H9 (cell line): Measurements from ENCODE around the gene HSD17B7. TPM values are rescaled to one million over a fixed set of nuclear protein-coding genes. Genes with fewer than 3 reads are reported as not detected.
"Not testable (repeated sequence)": the region's sequence is repeated elsewhere in the genome, so short reads cannot be mapped to it uniquely, and the experiment has no call there.

Source experiments
- DNase-seq: peaks from one replicate; pipeline ENCODE4 v3.0.0-alpha.2; 2017
- H2AFZ ChIP-seq: one replicate; pipeline ENCODE4 v1.6.1; 2013; ENCODE audit warnings: mild to moderate bottlenecking, low read length, control low read depth, moderate library complexity
- H2AK5ac ChIP-seq: 2 replicates; pipeline ENCODE4 v1.6.1; 2013; ENCODE audit warnings: low read length, control low read depth, mixed read lengths; ENCODE audit not compliant: insufficient read length
- H2BK120ac ChIP-seq: one replicate; pipeline ENCODE4 v1.6.1; 2013; ENCODE audit warnings: low read depth, mild to moderate bottlenecking, low read length, control low read depth, inconsistent platforms; ENCODE audit not compliant: poor library complexity, severe bottlenecking
- H2BK12ac ChIP-seq: 2 replicates; pipeline ENCODE4 v1.6.1; 2013; ENCODE audit warnings: low read length, control low read depth, mixed read lengths, low read depth; ENCODE audit not compliant: insufficient read length
- H2BK15ac ChIP-seq: 2 replicates; pipeline ENCODE4 v1.6.1; 2013; ENCODE audit warnings: low read depth, low read length, control low read depth
- H2BK20ac ChIP-seq: one replicate; pipeline ENCODE4 v1.6.1; 2013; ENCODE audit warnings: low read depth, mild to moderate bottlenecking, low read length, control low read depth, inconsistent platforms; ENCODE audit not compliant: poor library complexity, severe bottlenecking
- H2BK5ac ChIP-seq: 2 replicates; pipeline ENCODE4 v1.6.1; 2013; ENCODE audit warnings: low read length, control low read depth, mixed read lengths; ENCODE audit not compliant: insufficient read length
- H3K14ac ChIP-seq: 2 replicates; pipeline ENCODE4 v1.6.1; 2013; ENCODE audit warnings: low read length, control low read depth; ENCODE audit not compliant: insufficient read depth
- H3K18ac ChIP-seq: 2 replicates; pipeline ENCODE4 v1.6.1; 2013; ENCODE audit warnings: low read depth, mild to moderate bottlenecking, mixed read lengths, low read length, control low read depth; ENCODE audit not compliant: insufficient read length
- H3K23ac ChIP-seq: 2 replicates; pipeline ENCODE4 v1.6.1; 2013; ENCODE audit warnings: low read length, control low read depth, mixed read lengths, low read depth; ENCODE audit not compliant: insufficient read length
- H3K23me2 ChIP-seq: 2 replicates; pipeline ENCODE4 v1.6.1; 2013; ENCODE audit warnings: low read depth, mild to moderate bottlenecking, mixed read lengths, low read length, control low read depth; ENCODE audit not compliant: insufficient read length, poor library complexity, severe bottlenecking
- H3K27ac ChIP-seq: 2 replicates; pipeline ENCODE4 v1.5.1; 2013; ENCODE audit warnings: low read length, control low read depth, mixed read lengths, low read depth; ENCODE audit not compliant: insufficient read length
- H3K27me3 ChIP-seq: 2 replicates; pipeline ENCODE4 v1.6.1; 2013; ENCODE audit warnings: low read length, control low read depth, inconsistent platforms; ENCODE audit not compliant: insufficient read depth
- H3K4ac ChIP-seq: 2 replicates; pipeline ENCODE4 v1.6.1; 2013; ENCODE audit warnings: low read depth, mild to moderate bottlenecking, control low read depth, inconsistent platforms, low read length, moderate library complexity
- H3K4me1 ChIP-seq: 2 replicates; pipeline ENCODE4 v1.6.1; 2013; ENCODE audit warnings: low read length, control low read depth, inconsistent platforms; ENCODE audit not compliant: insufficient read depth
- H3K4me2 ChIP-seq: 2 replicates; pipeline ENCODE4 v1.6.1; 2013; ENCODE audit warnings: low read length, control low read depth, mixed read lengths; ENCODE audit not compliant: insufficient read length, insufficient read depth
- H3K56ac ChIP-seq: 2 replicates; pipeline ENCODE4 v1.6.1; 2013; ENCODE audit warnings: low read depth, mild to moderate bottlenecking, mixed read lengths, low read length, control low read depth; ENCODE audit not compliant: insufficient read length
- H3K79me1 ChIP-seq: 2 replicates; pipeline ENCODE4 v1.6.1; 2013; ENCODE audit warnings: low read depth, mild to moderate bottlenecking, moderate library complexity, low read length, control low read depth, inconsistent platforms; ENCODE audit not compliant: insufficient read depth, poor library complexity, severe bottlenecking
- H3K79me2 ChIP-seq: 2 replicates; pipeline ENCODE4 v1.6.1; 2013; ENCODE audit warnings: low read length, control low read depth, inconsistent platforms; ENCODE audit not compliant: insufficient read depth
- H3K9ac ChIP-seq: 2 replicates; pipeline ENCODE4 v1.6.1; 2013; ENCODE audit warnings: low read length, control low read depth, mixed read lengths; ENCODE audit not compliant: insufficient read length; ENCODE audit errors: extremely low read depth
- H3K9me3 ChIP-seq: one replicate; pipeline ENCODE4 v1.6.1; 2013; ENCODE audit warnings: low read depth, low read length, inconsistent platforms; ENCODE audit not compliant: control insufficient read depth
- H3T11ph ChIP-seq: one replicate; pipeline ENCODE4 v1.6.1; 2013; ENCODE audit warnings: mild to moderate bottlenecking, low read length, control low read depth, inconsistent platforms
- H4K20me1 ChIP-seq: one replicate; pipeline ENCODE4 v1.6.1; 2013; ENCODE audit not compliant: control insufficient read depth, insufficient read length, insufficient read depth
- H4K5ac ChIP-seq: 2 replicates; pipeline ENCODE4 v1.6.1; 2013; ENCODE audit warnings: low read depth, mild to moderate bottlenecking, mixed read lengths, low read length, control low read depth; ENCODE audit not compliant: insufficient read length
- H4K8ac ChIP-seq: replicated peaks from 2 replicates; pipeline ENCODE4 v1.6.1; 2013; ENCODE audit warnings: low read length, control low read depth, mixed read lengths, low read depth; ENCODE audit not compliant: insufficient read length
- H4K91ac ChIP-seq: 2 replicates; pipeline ENCODE4 v1.6.1; 2013; ENCODE audit warnings: low read depth, mild to moderate bottlenecking, moderate library complexity, mixed read lengths, low read length, control low read depth; ENCODE audit not compliant: insufficient read length
- H3K27ac Mint-ChIP-seq, 3 experiments: 2 replicates in 2 of 3; 3 replicates in 1 of 3; pipeline ENCODE4 v1.8.0; 2020 to 2021; ENCODE audit warnings: mixed read lengths in 3 of 3, mild to moderate bottlenecking in 1 of 3, moderate library complexity in 1 of 3
- H3K27me3 Mint-ChIP-seq: 2 replicates; pipeline ENCODE4 v1.8.0; 2021; ENCODE audit warnings: low read depth, mild to moderate bottlenecking, moderate library complexity, mixed read lengths
- H3K36me3 Mint-ChIP-seq, 3 experiments: 2 replicates in 2 of 3; 3 replicates in 1 of 3; pipeline ENCODE4 v1.8.0; 2020 to 2021; ENCODE audit warnings: low read depth in 3 of 3, mixed read lengths in 3 of 3; ENCODE audit not compliant: insufficient read depth in 1 of 3
- H3K4me1 Mint-ChIP-seq, 2 experiments: 2 replicates each; pipeline ENCODE4 v1.8.0; 2020; ENCODE audit warnings: mixed read lengths in 2 of 2
- H3K4me3 Mint-ChIP-seq, 2 experiments: 2 replicates in 1 of 2; 3 replicates in 1 of 2; pipeline ENCODE4 v1.8.0; 2020 to 2021; ENCODE audit warnings: mild to moderate bottlenecking in 2 of 2, mixed read lengths in 2 of 2, moderate library complexity in 1 of 2
- H3K9me3 Mint-ChIP-seq, 2 experiments: 2 replicates in 1 of 2; 3 replicates in 1 of 2; pipeline ENCODE4 v1.8.0; 2020; ENCODE audit warnings: mild to moderate bottlenecking in 2 of 2, mixed read lengths in 2 of 2, moderate library complexity in 1 of 2
- WGBS: extraction: QIAGEN DNeasy Blood & Tissue Kit; methylation state at CpG from one replicate; pipeline ENCODE4 v1.1.7; 2013; ENCODE audit warnings: missing lambda C conversion rate, low lambda C conversion rate, mixed read lengths; ENCODE audit not compliant: insufficient read length; ENCODE audit errors: extremely low coverage; 5-methylcytosine and 5-hydroxymethylcytosine counted together
- total RNA-seq: library from RNA; stranded (reverse); gene quantifications from 2 replicates; pipeline ENCODE4 v1.2.1, GENCODE V29; 2021
- TF ChIP-seq, protein P1 (sequence below): fragments of 200-600 bp; sonication (generic); conservative IDR thresholded peaks from 3 replicates; pipeline ENCODE4 v1.8.0; 2021; ENCODE audit warnings: antibody characterized with exemption, mild to moderate bottlenecking

The HSD17B7 gene
- total RNA-seq, 1 experiment from 2014 or later: 26.2 TPM

DNA sequence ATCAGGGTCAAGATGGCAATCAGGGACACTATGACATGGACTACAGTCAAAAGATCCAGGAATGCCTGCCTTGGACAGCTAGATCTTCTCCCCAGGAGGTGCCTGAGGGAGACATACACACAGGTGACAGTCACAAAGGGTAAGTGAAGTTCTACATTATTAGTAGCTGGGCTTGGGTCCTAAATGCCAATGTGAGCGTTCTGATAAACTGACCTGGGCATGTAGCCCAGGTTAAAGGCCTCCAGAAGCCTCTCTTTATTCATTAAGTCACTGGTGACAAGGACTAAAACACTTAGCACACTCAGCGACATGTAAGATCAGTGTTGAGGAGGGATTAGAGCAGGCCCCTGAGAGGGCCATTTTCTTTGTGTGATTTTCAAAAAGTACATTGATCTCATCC, 48.9 kb upstream of the HSD17B7 start:
- Histone ChIP-seq H3K79me1 (no peaks in the 10 kb centered on the region), H3K18ac (no peak overlapping the region), H3K4me1 (no peaks in the 10 kb centered on the region), H4K20me1 (no peaks in the 10 kb centered on the region), H2BK5ac (no peak overlapping the region), H3K14ac (no peak overlapping the region), H3K4me2 (no peak overlapping the region), H3K9ac (no peak overlapping the region), H3K27ac (no peak overlapping the region), H3T11ph (no peak overlapping the region), H2AFZ (no peak overlapping the region), H3K4ac (no peak overlapping the region), H3K56ac (no peak overlapping the region), H3K23ac (no peak overlapping the region), H2BK12ac (no peak overlapping the region), H2BK15ac (no peak overlapping the region), H2BK20ac (no peak overlapping the region), H4K8ac (no peak overlapping the region), H4K91ac (no peak overlapping the region), H3K23me2 (no peaks in the 10 kb centered on the region), H2AK5ac (no peak overlapping the region), H4K5ac (no peak overlapping the region), H3K79me2 (no peaks in the 10 kb centered on the region), H3K27me3 (no peaks in the 10 kb centered on the region; the same call in 1 of the 2 replicates), H2BK120ac (no peak overlapping the region), H3K9me3 (no peaks in the 10 kb centered on the region)
- WGBS: no CpG with 5 or more reads among the region's 2 CpGs
- H3K27me3 Mint-ChIP-seq: no peaks in the 10 kb centered on the region
- peaks cover 8 to 17% of the 10 kb centered on the region in 2 experiments for H3K9me3 Mint-ChIP-seq
- no peaks in the 10 kb centered on the region for H3K4me1 Mint-ChIP-seq
- H3K36me3 Mint-ChIP-seq: peaks cover 0 to 14% (median 9%) of the 10 kb centered on the region in 3 experiments; a peak in 4 of 7 replicates
- no peak overlapping the region for H3K4me3 Mint-ChIP-seq
- no peak for DNase-seq
- TF ChIP-seq, protein P1, sequence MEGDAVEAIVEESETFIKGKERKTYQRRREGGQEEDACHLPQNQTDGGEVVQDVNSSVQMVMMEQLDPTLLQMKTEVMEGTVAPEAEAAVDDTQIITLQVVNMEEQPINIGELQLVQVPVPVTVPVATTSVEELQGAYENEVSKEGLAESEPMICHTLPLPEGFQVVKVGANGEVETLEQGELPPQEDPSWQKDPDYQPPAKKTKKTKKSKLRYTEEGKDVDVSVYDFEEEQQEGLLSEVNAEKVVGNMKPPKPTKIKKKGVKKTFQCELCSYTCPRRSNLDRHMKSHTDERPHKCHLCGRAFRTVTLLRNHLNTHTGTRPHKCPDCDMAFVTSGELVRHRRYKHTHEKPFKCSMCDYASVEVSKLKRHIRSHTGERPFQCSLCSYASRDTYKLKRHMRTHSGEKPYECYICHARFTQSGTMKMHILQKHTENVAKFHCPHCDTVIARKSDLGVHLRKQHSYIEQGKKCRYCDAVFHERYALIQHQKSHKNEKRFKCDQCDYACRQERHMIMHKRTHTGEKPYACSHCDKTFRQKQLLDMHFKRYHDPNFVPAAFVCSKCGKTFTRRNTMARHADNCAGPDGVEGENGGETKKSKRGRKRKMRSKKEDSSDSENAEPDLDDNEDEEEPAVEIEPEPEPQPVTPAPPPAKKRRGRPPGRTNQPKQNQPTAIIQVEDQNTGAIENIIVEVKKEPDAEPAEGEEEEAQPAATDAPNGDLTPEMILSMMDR: no peak
- no peak overlapping the region for H3K27ac Mint-ChIP-seq

DNA sequence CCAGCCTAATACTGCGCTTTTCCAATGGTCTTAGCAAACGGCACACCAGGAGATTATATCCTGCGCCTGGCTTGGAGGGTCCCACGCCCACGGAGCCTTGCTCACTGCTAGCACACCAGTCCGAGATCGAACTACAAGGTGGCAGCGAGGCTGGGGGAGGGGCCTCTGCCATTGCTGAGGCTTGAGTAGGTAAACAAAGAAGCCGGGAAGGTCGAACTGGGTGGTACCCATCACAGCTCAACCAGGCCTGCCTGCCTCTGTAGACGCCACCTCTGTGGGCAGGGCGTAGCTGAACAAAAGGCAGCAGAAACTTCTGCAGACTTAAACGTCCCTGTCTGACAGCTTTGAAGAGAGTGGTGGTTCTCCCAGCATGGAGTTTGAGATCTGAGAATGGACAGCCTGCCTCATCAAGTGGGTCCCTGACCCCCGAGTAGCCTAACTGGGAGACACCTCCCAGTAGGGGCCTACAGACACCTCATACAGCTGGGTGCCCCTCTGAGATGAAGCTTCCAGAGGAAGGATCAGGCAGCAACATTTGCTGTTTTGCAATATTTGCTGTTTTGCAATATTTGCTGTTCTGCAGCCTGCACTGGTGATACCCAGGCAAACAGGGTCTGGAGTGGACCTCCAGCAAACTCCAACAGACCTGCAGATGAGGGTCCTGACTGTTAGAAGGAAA, 44.1 kb upstream of the HSD17B7 start:
- not testable (repeated sequence) for H2BK5ac ChIP-seq, H3K14ac ChIP-seq, H3K23ac ChIP-seq, H4K20me1 ChIP-seq, H4K91ac ChIP-seq, H3K18ac ChIP-seq, H4K8ac ChIP-seq, H3K4me1 ChIP-seq, H4K5ac ChIP-seq, H3K27ac Mint-ChIP-seq, H3K79me2 ChIP-seq, H3K27me3 ChIP-seq, H3K4me1 Mint-ChIP-seq, H3K4me3 Mint-ChIP-seq, H2BK120ac ChIP-seq, H3K56ac ChIP-seq, H3T11ph ChIP-seq, H3K9me3 ChIP-seq, H3K27me3 Mint-ChIP-seq, H2BK15ac ChIP-seq, H2AFZ ChIP-seq, H3K4ac ChIP-seq, H3K27ac ChIP-seq, DNase-seq, H3K4me2 ChIP-seq, H3K23me2 ChIP-seq, H2BK12ac ChIP-seq, H2AK5ac ChIP-seq, H3K79me1 ChIP-seq, H2BK20ac ChIP-seq, H3K9ac ChIP-seq
- WGBS: no CpG with 5 or more reads among the region's 14 CpGs
- Mint-ChIP-seq H3K9me3 (peaks cover 17 to 29% of the 10 kb centered on the region in 2 experiments), H3K36me3 (peaks cover 2 to 22% (median 11%) of the 10 kb centered on the region in 3 experiments; a peak in 5 of 7 replicates)
